Activated CD8-positive, alpha-beta memory T cell treated with anti-CD3 and anti-CD28 coated beads, Interleukin-2, amount 50 U/mL, for 1 hour (primary cell): ENCODE results near the gene KMT2B.

Experiments used
- DNase-seq: peaks from one replicate; pipeline ENCODE4 v3.0.0-alpha.2; 2020; ENCODE audit errors: extremely low read depth

KMT2B gene

DNA sequence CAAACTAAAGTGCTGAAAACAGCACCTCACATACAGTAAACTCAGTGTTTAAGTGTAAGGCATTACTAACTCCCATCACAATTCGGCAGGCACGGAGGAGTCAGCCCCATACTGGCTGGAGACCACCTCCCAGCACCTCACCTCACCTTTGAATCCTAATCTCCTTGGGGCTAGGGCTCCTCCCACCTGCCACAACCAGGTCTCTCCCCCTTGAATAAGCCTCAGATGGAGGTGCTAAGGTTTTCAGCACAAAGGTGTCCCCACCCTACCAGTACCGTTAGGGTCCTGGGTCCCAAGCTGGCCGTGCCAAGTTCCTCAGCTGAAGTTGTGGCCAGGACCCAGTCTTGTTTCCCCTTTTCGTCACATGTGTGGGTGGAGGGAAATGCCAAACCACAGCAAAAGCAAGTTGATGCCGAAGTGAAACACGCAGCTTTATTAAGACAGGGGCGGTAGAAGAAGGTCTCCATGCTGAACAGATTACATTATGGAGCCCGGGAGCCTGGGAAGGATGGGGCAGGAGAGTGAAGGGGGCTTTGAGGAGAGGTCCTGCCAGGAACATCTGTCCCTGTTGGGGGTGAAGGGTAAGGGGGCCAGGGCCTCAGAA is 24.4 kb downstream of the KMT2B start, which contains the start of gene IGFLR1:
Gene IGFLR1, minus strand, starts transcription at position 332 of the 604 bp plus-strand sequence. CDS start 1,272 bp downstream, outside the sequence.
- DNase-seq, result no peak

DNA sequence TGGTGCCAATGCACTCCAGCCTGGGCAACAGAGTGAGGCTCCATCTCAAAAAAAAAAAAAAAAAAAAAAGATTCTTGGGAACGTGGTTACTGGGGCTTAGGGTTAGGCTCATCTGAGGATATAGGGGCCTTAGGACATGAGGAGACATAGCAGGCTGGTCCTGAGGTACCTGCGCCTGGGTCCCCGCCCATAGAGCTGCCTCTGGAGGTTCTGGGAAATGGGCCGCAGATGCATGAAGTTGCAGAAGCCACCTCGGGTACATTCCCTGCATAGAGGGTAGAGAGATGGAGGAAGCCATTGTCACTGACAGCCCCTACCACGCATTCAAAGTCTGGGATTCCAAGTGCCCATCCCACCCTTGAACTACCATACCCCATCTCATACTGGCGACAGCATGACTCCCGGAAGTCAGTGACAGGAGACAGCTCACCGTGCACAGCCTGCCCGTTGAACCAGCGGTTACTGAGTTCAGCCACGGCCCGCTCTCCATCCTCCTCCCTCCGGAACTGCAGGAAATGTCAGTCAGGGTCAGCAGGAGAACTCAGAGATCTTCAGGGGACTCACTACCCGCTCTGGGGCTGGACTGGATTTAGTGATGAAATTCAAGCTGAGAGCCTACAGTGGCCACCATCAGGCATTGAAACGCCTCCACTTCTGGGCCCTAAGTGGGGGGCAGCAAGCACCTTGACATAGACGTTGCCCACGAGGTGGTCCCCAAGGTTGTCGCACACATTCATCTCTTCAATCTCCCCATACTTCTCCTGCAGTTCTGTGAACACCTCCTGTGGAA is 26.0 kb downstream of the KMT2B start:
- DNase-seq, result no peak

DNA sequence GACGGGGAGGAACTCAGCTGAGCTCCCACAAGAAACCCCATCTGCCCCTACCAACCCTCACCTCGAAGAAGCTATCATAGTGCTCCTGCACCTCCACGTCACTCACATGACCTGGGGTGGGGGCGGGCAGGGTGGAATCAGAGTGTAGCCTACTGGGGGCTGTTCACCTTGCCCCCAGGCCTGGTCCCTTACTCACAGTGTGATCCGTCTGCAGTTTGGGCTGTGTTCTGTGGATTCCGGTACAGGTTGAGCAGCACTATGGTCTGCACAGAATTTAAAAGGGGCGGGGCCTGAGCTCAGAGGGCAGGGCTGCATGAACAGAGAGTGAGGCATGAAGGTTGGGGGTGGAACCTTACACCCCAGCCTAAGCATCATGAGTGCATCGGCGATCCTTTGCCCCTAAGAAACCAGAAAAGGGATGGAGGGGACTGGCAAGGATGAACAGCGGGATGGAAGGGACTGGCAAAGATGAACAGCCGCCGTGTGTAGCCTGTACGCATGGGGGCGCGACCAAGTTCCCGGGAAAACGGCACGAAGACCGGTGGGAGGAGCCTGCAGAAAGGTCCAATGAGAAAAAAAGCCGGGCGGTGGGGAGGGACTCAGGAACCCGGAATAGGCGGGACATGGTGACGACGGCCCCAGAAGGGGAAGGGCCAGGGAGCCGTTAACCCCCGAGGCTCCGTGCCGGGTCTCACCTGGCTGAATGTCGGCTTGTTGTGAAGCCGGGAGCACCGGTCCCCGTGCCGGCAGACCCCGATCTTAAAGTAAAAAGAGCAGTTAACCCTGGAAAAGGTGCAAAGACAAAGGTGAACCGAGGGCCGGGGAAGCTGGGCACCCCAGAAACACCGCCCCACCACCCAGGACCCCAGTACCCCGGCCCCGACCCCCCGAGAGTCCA is 26.9 kb downstream of the KMT2B start:
- peak; percentile 89 for DNase-seq

DNA sequence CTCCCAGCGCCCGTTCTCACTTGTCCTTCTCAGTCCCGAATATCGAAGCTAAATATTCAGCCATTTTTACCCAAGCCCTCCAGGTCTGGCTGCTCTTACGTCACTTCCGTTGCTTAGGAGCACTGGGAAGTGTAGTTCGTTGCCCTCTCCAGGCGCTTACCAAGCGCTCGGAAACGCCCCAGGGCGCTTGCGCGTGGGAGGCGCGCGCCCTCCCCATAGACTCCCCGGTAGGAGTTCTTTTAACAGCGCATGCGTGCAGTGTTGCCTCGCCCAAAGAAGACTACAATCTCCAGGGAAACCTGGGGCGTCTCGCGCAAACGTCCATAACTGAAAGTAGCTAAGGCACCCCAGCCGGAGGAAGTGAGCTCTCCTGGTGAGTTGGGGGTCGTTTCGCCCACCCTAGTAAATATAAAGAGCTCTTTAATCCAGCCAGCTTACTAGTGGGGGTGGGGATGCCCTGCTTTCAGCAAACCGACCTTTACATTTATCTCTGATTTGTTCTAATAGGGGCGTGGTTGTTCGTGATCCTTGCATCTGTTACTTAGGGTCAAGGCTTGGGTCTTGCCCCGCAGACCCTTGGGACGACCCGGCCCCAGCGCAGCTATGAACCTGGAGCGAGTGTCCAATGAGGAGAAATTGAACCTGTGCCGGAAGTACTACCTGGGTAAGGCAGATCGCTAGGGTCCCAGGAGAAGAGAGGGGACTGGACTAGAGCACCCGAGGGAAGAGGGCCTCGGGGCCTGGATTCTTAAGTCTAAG is 27.7 kb downstream of the KMT2B start, which contains the start of the genes PSENEN and U2AF1L4:
Gene PSENEN, plus strand, starts transcription at position 324 of the 759 bp plus-strand sequence. Its CDS starts 280 bp downstream, at position 604.
Gene U2AF1L4, minus strand, starts transcription at position 91 of the 759 bp plus-strand sequence. Its CDS starts 27 bp downstream, at position 64.
- DNase-seq, result peak; percentile 92

DNA sequence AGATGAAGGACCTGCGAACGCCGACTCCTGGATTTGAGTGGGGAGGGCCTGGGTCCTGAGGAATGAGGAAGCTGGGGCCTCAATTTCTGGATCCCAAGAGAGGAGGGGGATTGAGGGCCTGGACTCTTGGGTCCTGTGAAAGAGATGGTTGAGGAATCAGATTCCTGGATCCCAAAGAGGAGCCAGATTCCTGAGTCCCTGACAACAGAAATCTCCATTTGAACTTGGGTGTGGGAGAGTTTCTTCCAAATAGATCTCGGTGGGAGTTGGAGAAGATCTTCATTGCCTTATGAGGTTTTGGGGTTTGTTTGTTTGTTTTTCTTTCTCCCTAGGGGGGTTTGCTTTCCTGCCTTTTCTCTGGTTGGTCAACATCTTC is 28.3 kb downstream of the KMT2B start:
- DNase-seq, result no peak

DNA sequence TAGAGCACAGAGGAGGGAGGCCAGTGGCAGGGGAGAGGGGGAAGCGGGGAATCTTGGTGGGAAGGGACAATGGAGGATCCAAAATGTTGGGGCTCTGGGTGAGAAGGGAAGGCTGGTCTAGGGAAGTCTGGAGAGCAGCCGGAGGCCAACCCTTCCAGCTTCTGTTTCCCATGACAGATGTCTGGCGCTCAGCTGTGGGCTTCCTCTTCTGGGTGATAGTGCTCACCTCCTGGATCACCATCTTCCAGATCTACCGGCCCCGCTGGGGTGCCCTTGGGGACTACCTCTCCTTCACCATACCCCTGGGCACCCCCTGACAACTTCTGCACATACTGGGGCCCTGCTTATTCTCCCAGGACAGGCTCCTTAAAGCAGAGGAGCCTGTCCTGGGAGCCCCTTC is 28.7 kb downstream of the KMT2B start:
- no peak for DNase-seq

DNA sequence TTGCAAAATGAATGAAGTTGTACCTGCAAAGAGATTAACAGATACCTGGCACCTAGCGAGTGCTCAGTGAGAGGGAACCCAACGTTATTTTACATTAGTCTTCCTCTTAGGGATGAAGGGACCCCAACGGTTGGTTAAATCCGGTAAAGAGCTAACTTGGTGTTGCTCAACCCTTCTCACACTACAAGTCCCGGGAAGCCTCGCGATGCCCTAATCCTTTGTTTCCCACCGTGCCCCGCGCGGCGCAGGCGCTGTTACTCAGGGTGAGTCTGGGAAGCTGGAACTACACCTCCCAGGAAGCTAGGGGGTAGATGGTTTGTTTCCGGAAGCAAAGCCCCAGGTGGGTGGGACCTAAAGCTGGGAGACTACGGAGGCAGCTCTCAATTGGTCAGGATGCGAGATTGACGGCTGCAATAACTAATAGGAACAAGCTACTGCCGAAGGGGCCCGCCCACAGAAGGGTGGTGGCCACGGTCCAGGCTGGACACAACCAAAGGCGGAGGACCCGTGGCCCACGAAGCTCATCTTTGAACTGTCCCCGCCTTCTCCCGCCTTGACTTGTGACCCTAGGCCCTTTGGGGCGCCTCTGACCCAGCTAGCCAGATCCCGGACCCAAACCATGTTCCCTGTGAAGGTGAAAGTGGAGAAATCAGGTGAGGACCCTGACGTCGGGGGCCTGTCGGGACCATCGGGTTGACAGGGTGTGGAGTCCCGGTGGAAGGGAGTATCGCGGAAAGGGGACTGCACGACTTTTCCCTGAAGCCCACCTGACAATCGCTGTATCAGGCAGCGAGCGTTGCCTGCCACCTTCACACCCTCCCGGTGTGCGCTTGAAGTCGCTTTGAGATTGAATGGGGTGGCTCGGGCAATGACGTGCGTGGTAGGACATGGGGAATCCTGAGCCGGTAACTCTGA is 30.6 kb downstream of the KMT2B start, which contains the start of gene LIN37:
Gene LIN37, plus strand, starts transcription at position 471 of the 915 bp plus-strand sequence. Its CDS starts 149 bp downstream, at position 620.
- peak; percentile 98 for DNase-seq

DNA sequence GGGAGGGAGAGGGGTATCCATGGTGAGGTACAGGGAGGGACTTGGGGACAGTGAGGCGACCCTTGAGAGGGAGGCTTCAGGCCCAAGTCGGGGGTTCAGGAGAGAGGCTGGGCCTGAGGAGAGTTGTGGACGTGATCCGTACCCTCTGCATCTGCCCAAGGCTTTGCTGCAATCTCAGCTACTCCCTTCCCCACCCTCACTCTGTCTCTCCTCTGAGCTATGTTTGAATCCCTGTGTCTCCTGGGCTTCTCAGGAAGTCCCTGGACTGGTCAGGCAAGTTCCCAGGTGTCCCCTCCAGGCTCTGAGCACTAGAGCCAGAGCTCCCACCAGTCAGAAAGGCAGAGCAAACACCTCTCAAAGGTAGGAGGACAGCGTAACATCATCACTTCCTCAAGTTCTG is 32.4 kb downstream of the KMT2B start:
- no peak for DNase-seq

DNA sequence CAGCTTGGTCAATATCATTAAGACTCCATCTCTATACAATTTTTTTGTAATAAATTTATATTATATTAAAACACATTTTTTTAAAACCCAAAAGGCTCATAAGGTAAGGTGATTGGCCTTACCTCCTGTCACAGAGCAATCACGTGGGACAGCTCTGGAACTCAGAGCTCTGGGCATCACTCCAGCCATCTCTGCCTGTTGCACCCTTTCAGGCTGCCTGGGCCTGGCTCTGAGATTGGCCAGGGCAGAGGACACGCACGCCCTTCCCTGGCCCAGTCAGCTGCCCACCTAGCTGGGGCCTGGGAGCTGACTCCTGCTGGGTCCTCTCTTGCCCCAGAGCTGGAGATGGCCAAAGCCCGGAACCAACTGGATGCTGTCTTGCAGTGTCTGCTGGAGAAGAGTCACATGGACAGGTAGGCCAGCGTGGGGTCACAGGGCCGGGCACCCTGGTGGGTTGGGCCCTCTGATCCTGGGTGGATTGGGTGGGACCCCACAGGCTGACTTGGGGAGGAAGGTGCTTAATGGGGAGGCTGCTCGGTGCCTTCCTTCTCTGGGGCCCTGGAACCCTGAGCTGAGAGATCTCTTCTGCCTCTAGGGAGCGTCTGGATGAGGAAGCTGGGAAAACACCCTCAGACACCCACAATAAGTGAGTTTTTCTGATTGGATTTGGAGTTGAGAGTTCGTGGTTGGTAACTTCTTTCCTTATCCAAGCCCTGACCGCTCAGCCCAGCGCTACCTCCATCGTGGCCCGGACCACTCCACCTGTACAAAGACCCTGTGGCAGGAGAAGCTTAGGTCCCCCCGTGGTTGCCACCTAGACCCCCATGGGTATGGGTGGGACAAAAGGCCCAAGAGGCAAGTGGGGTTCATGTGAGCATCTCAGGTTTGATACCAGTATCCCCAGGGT is 34.3 kb downstream of the KMT2B start:
- no peak for DNase-seq

DNA sequence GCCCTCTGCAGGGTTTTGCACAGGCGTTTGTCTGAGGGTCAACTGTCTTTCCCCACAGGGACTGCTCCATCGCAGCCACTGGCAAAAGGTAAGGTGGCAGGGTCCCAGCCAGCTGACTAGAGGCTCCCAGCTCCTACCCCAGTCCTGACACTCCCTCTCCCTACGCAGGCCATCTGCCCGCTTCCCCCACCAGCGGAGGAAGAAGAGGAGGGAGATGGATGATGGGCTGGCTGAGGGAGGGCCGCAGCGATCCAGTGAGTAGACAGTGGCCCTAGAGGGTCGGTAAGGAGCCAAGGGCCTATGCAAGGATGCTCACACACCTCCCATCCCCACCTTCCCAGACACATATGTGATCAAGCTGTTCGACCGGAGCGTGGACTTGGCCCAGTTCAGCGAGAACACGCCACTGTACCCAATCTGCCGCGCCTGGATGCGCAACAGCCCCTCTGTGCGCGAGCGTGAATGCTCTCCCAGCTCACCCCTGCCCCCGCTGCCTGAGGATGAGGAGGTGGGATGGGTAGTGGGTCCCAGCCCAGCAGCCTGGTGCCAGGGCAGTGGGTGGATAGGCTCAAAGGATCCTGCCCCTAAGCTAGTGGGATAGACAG is 35.0 kb downstream of the KMT2B start:
- no peak for DNase-seq

DNA sequence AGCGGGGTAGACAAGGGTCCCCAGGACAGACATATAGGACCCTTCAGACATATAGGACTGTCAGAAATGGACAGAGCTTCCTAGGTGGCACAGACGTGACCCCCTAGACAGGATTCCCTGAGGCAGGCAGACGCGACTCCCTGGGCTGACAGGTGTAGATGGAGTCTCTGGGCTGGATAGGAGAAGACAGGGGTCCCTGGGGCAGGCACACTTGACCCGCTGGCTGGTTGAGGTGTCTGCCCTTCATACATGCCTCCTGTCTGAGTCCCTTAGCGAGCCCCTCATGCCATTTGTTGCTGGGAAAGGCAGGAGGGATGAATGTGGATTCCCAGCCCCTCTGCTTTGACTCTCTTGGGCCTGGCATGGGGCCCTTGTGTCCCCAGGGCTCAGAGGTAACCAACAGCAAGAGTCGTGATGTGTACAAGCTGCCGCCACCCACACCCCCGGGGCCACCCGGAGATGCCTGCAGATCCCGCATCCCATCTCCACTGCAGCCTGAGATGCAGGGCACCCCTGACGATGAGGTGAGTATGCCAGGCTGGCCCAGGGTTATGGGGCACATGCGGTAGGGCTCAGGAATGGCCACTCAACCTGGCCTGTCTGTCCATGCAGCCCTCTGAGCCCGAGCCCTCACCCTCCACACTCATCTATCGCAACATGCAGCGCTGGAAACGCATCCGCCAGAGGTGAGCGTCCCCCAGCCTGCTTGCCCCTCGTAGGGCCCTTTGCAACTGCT is 36.0 kb downstream of the KMT2B start:
- DNase-seq, result no peak

DNA sequence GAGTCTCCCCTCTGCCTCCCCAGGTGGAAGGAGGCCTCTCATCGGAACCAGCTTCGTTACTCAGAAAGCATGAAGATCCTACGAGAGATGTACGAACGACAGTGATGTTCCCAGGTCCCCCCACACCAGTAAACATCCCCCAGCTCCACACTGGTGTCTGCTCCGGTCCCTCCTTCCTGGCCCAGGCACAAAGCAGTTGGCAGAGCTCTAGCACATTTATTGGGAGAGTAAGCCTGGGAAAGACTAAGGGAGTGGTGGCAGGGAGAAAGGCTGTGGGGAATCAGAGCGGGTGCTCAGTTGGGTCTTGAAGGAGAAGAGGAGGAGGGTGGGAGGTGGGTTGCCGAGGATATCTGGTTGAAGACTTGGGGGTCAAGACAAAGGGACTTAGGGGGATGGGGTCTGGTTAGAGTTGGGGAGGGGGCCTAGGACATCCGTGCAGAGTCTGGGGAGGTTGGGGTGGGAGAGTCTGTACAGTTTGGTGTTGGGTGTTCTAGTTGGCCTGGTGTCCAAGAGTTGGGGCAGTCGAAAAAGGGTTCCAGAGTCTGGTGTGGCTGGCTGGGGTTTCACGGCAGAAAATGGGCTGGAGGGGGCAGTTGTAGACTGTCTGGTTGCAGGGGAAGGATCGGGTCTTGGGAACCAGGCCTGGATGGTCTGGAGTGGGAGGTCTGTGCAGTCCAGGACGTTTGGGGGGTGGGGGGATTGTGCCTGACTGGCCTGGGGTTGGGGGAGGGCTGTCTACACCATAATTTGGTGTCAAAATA is 36.7 kb downstream of the KMT2B start:
- no peak for DNase-seq

DNA sequence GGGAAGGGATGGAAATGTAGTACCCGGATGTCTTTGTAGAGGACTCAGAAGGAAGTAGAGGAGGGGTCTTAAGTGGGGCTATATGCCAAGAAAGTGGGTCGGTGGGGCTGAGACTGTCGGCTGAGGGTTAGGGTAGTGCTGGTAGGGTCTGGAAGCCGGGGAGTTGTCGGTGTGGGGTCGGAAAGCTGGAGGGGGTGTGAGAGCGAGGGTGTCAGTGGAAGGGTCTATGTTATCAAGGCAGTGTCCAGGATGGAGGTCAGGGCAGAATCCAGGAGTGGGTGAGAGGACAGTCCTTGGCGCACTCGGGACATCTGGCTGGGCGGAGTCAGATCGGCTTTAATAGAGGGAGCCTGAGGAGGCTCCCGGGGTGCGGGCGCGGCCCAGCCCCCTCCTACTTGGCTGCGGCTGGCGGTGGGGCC is 37.3 kb downstream of the KMT2B start:
- no peak for DNase-seq

DNA sequence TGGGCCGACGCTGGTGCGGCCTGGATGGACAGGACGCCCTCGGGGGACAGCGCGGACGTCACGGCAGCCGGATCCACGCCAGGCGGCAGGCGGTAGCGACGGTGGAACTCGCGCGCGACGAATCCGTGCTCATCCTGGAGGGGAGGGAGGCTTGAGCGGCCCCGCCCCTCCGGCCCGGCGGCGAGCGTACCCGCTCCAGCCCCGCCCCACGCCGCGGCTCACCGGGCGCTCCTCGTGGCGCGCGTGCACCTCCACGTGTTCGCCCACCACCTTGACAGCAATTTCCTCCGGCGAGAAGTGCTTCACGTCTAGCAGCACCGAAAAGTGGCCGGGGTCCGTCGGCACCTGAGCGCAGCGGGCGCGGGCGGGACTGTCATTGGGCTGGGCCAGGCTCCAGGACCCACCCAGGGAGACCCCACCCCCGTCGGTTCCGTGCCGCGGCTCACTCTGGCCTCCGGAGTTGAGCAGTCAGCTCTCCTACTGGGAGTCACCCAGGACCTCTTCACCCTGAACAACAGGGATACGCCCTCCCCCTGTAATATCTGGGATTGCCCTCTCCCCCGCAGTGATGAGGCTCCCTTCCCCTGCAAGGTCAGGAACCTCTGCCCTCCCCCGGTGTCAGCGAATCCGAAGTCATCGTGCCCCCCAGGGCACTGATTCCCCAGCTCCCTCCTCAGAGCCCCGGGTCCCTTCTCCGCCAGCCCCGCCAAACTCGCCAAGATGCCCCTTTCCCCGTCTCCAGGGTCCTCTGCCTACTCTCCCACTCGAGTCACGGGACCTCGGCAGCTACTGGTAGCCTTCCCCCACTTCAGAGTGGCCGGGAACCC is 38.0 kb downstream of the KMT2B start:
- DNase-seq, result no peak

DNA sequence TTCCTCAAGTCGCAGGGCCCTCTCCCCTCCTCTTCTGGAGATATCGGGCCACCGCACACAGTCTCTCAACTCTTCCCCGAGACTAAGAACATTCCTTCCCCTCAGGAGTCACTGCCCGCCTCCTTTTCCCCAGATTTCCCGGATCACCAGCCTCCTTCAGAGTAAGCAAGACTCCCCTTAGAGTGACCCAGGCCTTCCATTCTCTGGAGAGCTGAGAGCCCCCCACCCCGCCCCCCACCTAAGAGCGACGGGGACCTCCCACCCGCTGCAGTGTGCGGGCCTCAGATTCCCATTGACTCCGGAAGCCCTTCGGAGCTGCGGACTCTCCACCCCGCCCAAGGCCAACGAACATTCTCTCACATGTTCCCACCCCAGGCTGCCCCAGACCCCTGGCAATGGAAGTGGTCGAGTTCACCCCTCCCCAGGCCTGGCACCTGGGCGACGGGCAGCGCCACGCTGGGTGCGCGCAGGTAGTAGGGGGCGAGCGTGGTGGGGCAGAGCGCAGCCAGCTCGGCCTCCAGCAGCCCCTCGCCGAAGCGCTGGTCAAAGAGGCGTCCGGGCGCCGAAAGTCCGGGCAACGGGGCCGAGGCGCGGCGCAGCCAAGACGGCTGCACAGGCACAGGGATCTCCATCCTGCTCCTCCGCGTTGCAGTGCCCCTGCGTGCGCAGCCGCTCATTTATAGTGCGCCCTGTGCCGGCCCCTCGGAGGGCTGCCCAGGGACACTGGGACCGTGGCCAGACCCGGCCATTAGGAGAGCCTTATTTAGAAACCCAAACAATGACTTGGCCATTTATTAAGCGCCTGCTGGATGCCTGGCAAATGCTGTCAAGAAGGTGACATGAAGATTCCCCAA is 38.8 kb downstream of the KMT2B start, which contains the start of gene HSPB6:
Gene HSPB6, minus strand, starts transcription at position 653 of the 854 bp plus-strand sequence. Its CDS starts 21 bp downstream, at position 632.
- no peak for DNase-seq
